SK-N-SH treated with all-trans-retinoic acid at 6 μM for 48 hours (cell line): ENCODE measurements around the gene CTNNA3.

Experiments used
- ARNTL ChIP-seq: fragments of 450-650 bp; formaldehyde crosslinking; IDR thresholded peaks from 2 replicates; pipeline ENCODE4 v1.5.0; 2020; ENCODE audit warnings: low read depth, mild to moderate bottlenecking, moderate library complexity, borderline replicate concordance
- CSDC2 ChIP-seq: fragments of 250-450 bp; sonication (Bioruptor Pico); IDR thresholded peaks from 2 replicates; pipeline ENCODE4 v1.5.0; 2020; ENCODE audit warnings: mild to moderate bottlenecking, moderate library complexity
- RARB ChIP-seq: fragments of 250-450 bp; sonication (Bioruptor Pico); IDR thresholded peaks from 2 replicates; pipeline ENCODE4 v1.8.0; 2021; ENCODE audit warnings: mild to moderate bottlenecking, moderate library complexity
- ZNF565 ChIP-seq: fragments of 450-650 bp; formaldehyde crosslinking; conservative IDR thresholded peaks from 2 replicates; pipeline ENCODE4 v1.5.0; 2020; ENCODE audit warnings: low read depth, mild to moderate bottlenecking, moderate library complexity
- ZNF8 ChIP-seq: fragments of 450-650 bp; formaldehyde crosslinking; IDR thresholded peaks from 2 replicates; pipeline ENCODE4 v1.5.0; 2020; ENCODE audit warnings: mild to moderate bottlenecking, moderate library complexity

DNA sequence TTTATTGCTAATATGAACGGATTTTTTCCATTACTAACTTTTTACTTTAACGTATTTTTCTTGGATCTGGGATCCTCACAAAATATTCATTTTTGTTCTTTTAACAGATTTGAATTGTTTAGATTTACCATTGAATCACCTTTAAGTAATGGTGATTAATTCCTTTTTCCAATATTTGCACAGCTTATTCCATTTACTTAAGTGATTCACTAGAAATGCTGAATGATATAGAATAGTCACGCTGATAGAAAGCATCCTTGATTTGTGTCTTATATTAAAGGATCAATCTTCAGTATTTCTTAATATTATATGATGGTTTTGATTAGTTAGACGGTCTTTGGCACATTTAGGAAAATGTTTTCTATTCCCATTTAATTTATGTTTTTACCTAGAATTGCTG is 886.6 kb downstream of the CTNNA3 start:
- TF ChIP-seq CSDC2 (CRISPR knock-in tag) (no peak), RARB (no peak), ARNTL (CRISPR knock-in tag) (no peak), ZNF8 (no peak), ZNF565 (no peak)
